Cardiac atrium fibroblast (primary cell): ENCODE results near the gene DDR2. TPM values are rescaled to one million over a fixed set of nuclear protein-coding genes. Genes with fewer than 3 reads are reported as not detected.

Experiments used
- total RNA-seq: library from RNA; depleted of rRNA; stranded (reverse); fragments of >200 nt; gene quantifications from 2 replicates; pipeline ENCODE4 v1.2.3, GENCODE V29; 2015

Gene DDR2
- 65.0 and 89.9 TPM in 2 replicates for total RNA-seq

GRCh38 chr1:162632217-162632666, at the start of gene DDR2:
Gene DDR2, plus strand, starts transcription at chr1:162632464. Its CDS starts 86,600 bp downstream, at chr1:162719064.

DNA sequence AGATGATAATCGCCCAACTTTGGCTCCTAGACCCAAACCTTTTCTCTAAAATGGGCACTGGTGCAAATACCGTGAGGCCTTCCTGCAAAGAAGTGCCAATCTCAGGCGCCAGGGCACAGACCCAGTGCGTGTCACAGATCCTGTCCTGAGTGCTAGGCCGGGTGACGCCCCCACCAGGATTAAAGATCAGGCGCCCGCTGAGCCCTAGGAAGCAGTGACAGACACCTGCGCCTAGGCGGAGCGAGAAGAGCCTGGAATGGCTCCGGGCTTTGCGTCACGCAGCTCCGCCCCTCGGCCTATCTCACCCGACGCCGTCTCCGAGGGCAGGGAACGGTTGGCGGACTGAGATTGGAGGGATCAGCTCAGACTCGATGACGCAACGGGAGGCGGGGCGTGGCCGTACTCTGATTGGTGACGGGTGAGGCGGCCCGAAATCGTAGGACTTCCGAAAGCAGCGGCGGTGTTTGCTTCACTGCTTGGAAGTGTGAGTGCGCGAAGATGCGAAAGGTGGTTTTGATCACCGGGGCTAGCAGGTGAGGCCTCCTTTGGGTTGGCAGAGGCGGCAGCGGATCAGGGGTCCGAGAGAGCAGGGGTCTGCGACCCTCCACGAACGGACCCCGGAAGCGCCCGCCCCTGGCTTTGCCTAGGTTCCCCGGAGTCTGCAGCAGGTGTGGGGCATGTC, 158.2 kb downstream of the DDR2 start, which contains the start of gene HSD17B7:
Gene HSD17B7 (plus strand): TSS at position 400 of the 682 bp plus-strand sequence. CDS start 99 bp downstream, at position 499.

Other genes with a start within 250 kb of the DDR2 start
- not detected in 2 replicates for gene SH2D1B, start 220.3 kb upstream of the DDR2 start, total RNA-seq
- 33.8 and 47.3 TPM in 2 replicates for gene UHMK1, start 134.6 kb upstream of the DDR2 start, total RNA-seq
- gene UAP1, start 70.7 kb upstream of the DDR2 start, total RNA-seq = 95.5 and 100.0 TPM in 2 replicates
- 4.7 and 7.8 TPM in 2 replicates for gene HSD17B7, start 158.2 kb downstream of the DDR2 start, total RNA-seq
- gene CCDC190, start 228.7 kb downstream of the DDR2 start, total RNA-seq = 0.54 and 6.5 TPM in 2 replicates